ENCODE results near the gene NDN.
A peak's percentile ranks its signal among the peaks of the same experiment; 100 is the strongest.
"Not testable (repeated sequence)": the region's sequence is repeated elsewhere in the genome, so short reads cannot be mapped to it uniquely, and the experiment has no call there.

NDN gene

GRCh38 chr15:23687143-23687470 is at the start of gene NDN:
Gene NDN (minus strand): TSS chr15:23687305. CDS start chr15:23687217, 88 bp downstream.
- DNase-seq = peak in 1 of 2 experiments; percentile 22

- DNase-seq = no peak
Observed at GRCh38 chr15:23736033-23736673, 49.0 kb upstream of the NDN start.

GRCh38 chr15:23734862-23735261 is 47.8 kb upstream of the NDN start:
- DNase-seq = no peak

- DNase-seq = not testable (repeated sequence)
Observed at GRCh38 chr15:23713874-23714656, 27.0 kb upstream of the NDN start.

GRCh38 chr15:23708332-23708731 is 21.2 kb upstream of the NDN start:
- DNase-seq = no peak

- no peak for DNase-seq
Observed at GRCh38 chr15:23695282-23695681, 8.2 kb upstream of the NDN start.

- DNase-seq = no peak
Observed at GRCh38 chr15:23694592-23694991, 7.5 kb upstream of the NDN start.

- DNase-seq = no peak
Observed at GRCh38 chr15:23690450-23690852, 3.3 kb upstream of the NDN start.

GRCh38 chr15:23690015-23690414 is 2.9 kb upstream of the NDN start:
- no peak for DNase-seq

- DNase-seq = no peak
Observed at GRCh38 chr15:23686466-23687142, 501 bp downstream of the NDN start.

GRCh38 chr15:23671481-23671880 is 15.6 kb downstream of the NDN start:
- no peak for DNase-seq

- DNase-seq = no peak
Observed at GRCh38 chr15:23670970-23671369, 16.1 kb downstream of the NDN start.

GRCh38 chr15:23663232-23663631 is 23.9 kb downstream of the NDN start:
- no peak for DNase-seq

- DNase-seq = peak; percentile 13 to 45
Observed at GRCh38 chr15:23648920-23649515, 38.1 kb downstream of the NDN start.

GRCh38 chr15:23647421-23648370 is 39.4 kb downstream of the NDN start, which contains the start of gene MAGEL2:
Gene MAGEL2 (minus strand): TSS chr15:23647867. CDS start chr15:23647742, 125 bp downstream.
- DNase-seq = peak in 1 of 2 experiments; percentile 32

- no peak for DNase-seq
Observed at GRCh38 chr15:23647001-23647295, 40.2 kb downstream of the NDN start.

GRCh38 chr15:23646165-23647000 is 40.7 kb downstream of the NDN start:
- no peak for DNase-seq

- DNase-seq = no peak
Observed at GRCh38 chr15:23645371-23646164, 41.5 kb downstream of the NDN start.

- no peak for DNase-seq
Observed at GRCh38 chr15:23644829-23645228, 42.3 kb downstream of the NDN start.

GRCh38 chr15:23642413-23643044 is 44.6 kb downstream of the NDN start:
- DNase-seq = peak in 1 of 2 experiments; percentile 31

Data from NCI-H1930 (cell line).